Right hindlimb (tissue), 1 donor: ENCODE data around the gene KRT85.
"Not testable (repeated sequence)": the region's sequence is repeated elsewhere in the genome, so short reads cannot be mapped to it uniquely, and the experiment has no call there.

Experiments used
- DNase-seq: peaks from one replicate; pipeline ENCODE4 v3.0.0-alpha.2; 2018

Gene KRT85

DNA sequence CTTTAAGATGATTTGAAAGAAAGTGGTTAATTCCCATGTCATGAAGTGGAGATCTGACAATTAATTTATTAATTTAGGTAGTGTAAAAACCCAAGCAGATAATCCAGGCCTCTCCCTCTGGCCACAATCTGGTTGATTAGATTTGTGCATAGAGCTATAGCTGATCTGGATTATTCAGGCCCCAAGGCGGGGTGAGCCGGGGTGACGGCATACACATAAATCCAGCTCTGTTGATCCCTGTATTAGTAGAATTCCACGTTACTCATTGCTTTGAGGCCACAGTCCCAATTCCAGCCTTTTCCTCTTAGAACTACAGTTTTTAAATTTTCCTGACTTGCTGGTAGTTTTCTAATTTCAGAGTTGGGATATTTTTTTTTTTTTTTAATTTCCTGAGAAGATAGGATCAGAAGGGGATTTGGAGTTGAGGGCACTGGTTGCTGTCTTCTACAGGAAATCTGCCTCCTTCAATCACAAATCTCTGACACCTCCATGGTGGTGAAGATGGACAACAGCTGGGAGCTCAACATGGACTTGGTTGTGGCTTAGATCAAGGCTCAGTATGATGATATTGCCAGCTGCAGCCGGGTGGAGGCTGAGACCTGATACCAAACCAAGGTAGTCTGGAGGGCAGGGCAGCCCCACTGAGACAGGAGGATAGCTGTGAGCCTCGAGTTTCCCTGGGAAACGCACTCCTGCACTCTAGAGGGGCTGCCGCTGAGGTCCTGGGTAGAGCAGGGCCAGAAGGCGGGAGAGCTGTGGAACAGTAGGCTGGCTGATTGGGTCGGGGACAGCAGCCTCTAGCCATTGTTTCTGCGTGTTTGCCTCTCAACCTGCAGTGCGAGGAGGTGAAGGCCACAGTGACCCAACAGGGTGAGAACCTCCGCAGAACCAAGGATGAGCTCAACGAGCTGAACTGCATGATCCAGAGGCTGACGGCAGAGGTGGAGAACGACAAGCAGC is 19.4 kb downstream of the KRT85 start:
- DNase-seq, result peak; percentile 57

DNA sequence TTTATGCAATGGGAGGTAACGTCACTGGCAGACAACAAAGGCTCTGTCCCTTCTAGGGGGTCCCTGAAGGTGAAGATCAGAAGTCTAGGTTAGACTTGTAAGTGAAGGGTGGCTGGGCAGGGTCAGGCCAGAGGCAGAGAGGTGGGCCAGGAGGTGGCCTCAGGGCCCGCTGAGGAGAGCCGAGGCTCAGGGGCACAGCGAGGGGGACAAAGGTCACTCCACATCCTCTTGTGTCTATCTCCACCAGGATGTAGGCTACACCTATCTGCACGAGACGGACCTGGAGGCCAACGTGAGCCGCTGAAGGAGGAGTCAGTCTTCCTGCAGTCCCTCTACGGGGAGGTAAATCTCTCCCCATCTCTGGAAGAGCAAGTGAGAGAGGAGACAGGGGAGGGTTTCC is 20.3 kb downstream of the KRT85 start:
- no peak for DNase-seq

DNA sequence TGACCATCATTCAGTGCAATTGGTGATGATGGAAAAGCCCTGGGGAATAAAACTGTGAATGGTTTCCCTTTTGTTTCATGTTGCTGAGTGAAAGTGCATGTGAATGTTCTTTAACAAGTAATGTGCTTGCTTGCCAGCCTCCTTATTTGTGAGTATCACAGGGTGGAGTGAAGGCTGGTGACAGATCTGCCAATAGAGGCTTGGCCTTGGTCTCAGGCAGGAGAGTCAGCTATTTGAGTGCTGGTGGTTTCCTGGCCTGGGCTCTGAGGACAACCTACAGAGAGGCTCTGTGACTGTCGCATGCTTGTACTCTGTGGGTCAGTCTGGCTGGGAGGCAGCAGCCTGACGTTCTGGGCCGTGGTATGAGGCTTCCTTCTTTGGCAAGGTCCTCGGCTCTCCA is 20.7 kb downstream of the KRT85 start:
- no peak for DNase-seq

DNA sequence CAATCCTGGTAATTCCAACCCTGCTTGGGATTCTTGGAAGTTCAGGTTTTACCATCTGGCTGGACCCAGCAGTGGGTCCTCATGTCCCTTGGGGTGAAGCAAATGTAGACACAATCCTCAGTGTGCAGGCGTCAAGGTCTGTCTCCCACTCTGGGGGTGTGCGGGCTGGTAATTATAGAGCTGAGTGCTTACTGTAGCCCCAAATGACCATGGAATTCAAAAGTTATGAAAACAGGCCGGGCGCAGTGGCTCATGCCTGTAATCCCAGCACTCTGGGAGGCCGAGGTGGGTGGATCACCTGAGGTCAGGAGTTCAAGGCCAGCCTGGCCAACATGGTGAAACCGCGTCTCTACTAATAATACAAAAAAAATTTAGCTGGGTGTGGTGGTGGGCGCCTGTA is 22.2 kb downstream of the KRT85 start:
- not testable (repeated sequence) for DNase-seq

DNA sequence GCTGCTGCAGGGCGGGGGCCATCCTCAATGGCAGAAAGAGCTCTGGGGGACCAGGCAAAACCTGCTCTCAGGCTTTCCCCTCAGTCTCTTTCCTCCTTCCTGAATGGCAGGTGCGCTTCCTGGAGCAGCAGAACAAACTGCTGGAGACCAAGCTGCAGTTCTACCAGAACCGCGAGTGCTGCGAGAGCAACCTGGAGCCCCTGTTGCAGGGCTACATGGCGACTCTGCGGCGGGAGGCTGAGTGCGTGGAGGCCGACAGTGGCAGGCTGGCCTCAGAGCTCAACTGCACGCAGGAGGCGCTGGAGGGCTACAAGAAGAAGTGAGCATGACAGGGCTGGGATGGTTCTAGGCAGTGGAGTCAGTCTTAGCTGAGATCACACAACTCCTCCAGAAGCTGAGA is 23.2 kb downstream of the KRT85 start:
- no peak for DNase-seq

DNA sequence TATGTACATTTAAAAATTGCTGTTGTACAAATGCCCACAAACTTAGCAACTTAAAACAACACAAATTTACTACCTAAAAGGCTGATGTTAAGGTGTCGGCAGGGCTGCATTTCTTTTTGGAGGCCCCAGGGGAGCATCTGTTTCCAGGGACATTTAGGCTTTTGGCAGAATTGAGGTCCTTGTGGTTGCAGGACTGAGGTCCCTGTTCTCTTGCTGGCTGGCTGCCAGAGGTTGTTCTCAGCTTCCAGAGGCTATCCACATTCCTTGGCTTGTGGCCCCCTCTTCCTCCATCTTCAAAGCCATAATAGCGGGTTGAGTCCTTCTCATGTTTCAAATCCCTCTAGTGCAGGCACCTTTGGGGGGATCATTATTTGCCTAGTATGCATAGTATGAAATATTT is 23.7 kb downstream of the KRT85 start:
- no peak for DNase-seq

DNA sequence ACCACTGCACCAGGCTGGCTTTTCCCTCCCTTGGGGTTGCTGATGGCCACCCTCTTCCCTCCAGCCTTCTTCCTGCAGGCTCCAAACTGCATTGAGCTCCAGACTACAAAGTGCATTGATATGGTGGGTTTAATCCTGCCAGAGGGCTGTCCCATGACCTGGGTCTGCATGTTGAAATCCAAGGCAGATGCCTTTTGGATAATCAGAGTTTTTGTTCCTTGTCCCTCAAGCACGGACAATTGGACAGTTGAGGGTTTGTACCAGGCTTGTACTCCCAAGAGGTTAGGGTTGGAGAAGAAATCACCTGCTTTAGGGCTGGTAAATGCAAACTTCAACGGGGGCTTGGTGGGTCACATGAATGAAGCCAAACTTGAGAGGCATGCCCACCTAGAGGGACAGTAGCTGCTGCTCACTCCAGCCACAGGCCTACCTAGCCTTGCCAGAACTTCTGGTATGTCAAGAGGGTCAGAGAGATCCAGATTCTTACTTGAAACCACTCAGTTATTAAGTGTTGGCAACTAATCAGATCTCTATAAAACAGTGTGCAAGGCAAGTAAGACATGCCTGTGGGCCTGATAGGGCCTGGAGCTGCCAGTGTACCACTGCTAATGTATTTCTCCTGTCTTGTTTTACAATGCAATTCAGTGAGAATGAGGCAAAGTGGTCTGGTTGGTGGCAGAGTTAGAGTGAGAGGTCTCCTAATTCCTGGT is 24.3 kb downstream of the KRT85 start:
- no peak for DNase-seq

DNA sequence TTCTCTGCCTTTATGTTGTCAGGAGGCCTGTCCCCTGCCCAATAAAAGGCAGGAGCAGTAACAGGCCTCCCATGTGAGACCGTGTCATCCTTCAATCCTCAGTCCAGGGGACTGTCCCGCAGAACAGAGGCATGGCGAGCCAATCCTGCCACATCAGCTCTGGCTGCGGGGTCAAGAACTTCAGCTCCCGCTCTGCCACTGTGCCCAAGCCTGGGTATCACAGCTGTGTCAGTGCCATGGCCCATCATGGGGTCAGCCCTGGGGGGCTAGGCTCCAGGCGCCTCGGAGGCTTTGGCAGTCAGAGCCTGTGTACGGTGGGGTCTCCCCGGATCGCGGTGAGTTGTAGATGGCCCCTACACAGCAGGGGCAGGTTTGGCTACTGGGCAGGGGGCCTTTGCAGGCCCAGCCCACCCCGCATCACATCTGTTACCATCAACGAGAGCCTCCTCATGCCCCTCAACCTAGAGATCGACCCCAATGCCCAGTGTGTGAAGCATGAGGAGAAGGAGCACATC is 26.2 kb downstream of the KRT85 start:
- no peak for DNase-seq

DNA sequence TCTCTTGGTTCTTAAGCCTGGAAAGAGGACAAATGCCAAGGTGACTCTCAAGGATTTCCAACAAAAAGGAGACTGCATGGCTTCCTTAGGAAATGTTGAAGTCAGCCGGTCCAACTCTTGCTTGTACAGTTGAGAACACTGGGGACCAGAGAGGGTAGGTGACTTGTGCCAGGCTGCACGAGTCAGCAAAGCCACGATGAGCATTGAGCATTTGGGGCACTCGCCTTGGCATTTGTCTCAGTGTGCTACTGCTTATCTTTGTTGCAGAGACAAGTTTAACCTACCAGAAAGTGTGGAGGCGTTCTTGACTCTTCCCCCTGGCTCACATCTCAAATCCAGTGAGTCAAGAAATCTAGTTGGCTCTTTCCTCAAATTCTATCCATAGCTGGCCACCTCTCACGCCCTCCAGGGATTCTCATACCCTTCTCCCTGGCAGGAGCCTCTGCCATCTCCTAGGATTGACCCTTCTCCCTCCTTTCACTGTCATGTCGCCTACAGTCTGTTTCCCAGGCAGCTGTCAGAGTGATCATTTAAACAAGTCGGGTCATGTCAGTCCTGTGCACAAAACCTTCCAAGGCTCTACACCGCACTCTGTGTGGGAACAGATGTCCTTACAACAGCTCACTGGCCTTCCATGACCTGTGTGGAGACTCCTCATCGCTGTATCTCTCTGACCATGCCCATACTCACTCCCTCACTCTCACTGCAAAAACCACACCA is 28.9 kb downstream of the KRT85 start:
- DNase-seq, result no peak

DNA sequence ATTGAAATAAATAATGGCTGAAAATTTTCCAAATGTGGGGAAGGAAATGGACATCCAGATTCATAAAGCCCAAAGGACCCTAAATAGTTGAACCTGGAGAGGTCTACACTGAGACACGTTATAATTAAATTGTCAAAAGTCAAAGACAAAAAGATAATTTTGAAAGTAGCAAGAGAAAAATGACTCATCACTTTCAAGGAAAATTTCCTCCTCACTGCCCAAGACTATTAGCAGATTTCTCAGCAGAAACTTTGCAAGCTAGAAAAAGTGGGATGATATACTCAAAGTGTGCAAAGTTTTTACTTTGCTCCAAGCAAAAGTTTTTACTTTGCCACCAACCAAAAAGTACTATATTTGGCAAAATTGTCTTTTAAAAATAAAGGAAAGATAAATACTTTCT is 30.2 kb downstream of the KRT85 start:
- DNase-seq, result no peak

DNA sequence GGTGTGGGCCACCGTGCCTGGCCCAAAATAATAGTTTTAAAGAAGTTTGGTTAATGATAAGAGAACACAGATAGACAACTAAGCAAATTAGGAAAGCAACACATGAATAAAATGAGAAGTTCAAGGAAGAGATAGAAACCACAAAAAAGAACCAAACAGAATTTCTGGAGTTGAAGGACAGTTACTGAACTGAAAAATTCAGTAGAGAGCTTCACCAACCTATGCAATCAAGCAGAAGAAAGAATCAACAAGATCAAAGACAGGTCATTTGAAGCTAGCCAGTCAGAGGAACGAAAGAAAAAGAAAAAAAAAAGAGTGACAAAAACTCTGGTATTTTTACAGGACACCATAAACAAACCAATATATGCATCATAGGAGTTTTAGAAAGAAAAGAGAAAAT is 30.6 kb downstream of the KRT85 start:
- no peak for DNase-seq

DNA sequence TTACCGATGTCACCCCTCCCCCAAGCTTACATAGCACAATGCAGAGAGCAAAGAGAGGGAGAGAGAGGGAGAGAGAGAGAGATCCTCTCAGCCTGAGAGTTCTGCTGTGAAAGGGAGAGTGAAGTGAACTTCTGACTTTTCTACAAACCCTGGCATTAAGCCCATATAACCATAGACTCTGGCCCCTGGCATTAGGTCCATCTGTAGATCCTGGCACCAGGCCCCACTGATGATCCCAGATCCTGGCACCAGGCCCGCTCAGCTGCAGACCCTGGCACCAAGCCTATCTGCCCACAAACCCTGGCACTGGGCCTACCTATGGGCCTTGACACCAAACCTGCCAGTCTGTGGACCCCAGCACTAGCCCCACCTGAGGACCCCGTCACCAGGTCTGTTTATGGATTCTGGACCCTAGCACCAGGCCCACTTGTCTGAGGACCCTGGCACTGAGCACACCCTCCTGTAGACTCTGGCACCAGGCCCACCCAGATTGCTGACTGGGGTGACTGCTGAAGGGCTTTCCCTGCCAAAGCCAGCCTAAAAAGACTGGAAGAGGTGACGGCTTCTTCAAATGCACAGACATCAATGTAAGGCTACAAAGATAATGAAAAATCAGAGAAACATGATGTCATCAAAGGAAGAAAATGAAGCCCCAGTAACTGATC is 31.6 kb downstream of the KRT85 start:
- DNase-seq, result peak; percentile 38

DNA sequence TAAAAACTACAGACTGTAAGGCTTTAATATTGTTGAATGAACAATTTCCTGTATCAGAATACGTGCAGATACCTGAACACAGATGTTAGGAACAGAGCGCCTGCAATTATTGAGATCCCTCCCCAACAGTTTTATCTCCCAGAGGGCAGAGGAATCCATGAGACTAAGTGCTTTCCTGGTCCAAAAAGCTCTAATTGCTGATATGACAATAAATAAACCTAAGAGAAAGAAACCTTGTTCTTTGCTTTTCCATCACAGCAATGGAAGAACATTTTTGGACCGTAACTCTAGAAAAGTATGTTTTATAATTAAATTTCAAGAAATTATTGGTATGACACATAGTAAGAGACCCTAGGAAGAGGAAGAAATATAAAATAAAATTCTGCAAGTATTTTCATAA is 33.1 kb downstream of the KRT85 start:
- DNase-seq, result no peak

DNA sequence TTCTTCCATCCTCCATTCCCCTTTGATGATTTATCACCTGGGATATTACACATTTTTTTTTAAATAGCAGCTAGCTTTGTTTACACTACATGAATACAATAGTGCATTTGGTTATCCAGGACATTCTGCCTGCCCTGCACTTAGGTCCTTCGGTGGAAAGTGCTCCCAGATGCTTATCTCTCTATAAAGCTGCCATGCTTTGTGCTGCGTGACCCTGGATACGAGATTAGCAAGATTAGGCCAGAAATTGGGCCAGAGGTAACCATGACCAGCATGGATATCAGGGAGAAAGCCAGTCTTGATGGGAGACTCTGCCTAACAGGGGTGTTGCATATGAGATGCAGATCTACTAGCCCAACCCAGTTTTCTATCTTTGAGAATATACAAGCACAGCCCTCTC is 34.0 kb downstream of the KRT85 start:
- DNase-seq, result no peak

DNA sequence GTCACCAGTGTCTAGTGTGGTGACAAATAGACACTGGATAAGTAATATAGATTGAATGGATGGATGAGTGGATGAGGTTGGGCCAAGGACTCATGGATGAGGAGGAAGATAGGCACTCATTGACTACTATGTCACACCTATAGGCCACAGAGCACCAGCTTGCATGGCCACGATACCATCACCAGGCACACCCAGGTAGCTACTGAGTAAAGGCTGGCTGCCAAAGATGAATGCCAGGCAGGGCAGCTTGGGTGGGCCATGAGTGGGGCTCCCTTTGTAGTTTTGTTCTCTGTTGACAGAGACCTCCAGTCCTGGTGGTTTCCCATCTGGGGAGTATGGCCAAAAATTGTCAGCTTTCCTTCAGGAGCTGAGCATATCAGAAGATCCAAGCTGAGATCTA is 34.9 kb downstream of the KRT85 start:
- DNase-seq, result no peak

DNA sequence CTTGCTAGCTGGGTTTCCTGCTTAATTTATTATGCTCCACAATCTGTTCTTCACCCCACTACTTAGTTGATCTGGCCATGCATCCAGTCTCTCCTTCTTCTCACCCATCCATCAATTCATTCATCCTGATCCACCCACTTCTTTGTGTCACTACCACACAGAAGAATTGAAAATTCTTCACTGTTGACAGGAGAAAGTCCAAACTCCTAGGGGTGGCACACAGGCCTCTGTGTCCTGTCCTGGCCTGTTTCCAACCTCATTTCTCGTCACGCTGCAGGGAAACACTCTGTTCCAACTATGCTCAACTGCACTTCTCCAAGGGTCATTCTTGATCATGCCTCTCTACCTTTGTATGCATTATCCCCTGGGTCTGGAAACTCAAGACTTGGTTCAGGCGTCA is 35.4 kb downstream of the KRT85 start:
- DNase-seq, result no peak

DNA sequence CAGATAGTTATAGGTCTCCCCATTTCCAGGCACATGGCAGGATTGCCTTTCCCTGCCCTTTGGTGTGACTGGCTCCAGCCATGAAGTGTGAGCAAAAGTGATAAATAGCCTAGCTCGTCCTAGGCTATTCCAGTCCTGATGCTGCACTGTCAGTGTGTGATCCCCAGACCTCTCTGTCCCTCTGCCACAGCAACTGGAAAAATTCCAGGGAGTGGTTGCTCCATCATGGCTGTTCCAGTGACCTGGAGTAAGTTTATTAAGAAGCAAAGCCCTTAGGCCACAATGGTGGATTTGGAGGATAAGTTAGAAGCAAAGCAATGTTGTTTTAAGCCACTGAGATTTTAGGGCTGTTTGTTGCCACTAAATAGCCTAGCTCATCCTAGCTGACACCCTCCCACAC is 36.2 kb downstream of the KRT85 start:
- no peak for DNase-seq

DNA sequence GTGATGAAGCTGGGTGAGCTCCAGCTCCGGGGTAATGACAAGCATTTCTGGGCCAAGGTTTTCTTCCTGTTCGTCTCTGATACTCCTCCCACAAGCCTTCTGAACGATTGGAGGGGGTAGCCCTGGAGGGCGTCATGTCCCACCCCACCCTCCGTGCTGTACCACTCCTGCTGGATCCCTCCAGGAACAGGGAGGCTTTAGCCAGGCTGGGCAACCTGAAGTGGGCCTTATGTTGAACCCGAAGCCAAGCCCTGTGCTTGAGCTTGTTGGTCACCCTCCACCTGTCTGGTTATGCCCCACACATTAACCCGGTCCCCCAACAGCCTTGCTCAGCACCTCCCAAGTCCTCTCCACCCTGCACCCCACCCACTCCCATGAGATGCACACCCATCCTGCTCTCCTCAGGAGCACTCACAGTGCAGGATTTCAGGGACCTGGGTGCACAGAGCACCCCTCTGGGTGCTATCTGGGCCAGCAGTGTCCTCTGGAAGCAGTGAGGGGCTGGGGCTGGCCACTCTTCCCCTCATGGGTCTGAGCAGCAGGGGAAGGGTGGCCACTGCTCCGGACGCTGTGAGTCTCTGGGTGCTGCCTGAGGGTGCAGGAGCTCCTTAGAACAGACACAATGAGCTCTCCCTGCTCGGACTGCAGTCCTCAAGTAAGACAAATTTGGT is 39.3 kb downstream of the KRT85 start:
- DNase-seq, result no peak

DNA sequence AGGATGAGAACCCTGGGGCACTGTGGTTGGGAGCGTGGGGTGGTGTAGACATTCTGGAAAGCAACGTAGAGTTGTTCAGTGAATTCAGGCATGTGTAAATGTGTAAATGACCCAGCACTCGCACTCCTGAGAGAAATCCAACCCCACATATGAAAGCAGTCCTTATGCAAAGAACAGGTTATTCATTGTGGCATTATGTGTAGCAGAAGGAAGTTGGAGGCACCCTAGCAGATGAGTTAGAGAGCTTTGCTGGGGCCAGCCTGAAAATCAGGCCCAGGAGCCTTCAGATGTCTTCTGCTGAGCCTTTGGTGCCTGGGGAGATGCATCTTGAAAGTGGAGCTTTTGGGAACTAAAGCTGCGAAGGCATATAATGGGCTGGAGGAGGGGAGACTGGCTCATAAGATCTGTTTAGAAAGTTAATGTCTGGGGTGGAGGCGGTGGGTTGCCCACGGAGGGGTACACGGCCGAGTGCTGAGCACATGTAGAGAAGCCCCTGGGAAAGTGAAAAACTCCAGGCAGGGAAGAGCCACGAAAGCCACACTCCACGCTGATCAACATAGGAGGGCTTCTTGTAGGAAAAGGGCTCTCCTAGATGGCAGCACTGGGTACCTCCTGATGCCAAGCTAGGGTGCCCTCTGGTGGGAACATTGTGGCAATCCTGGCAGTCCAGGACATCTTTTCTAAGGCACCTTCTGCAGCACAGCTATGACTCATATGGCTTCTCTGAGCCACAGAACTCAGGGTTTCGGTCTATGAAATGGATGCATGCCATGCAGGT is 40.0 kb downstream of the KRT85 start:
- DNase-seq, result peak; percentile 54

DNA sequence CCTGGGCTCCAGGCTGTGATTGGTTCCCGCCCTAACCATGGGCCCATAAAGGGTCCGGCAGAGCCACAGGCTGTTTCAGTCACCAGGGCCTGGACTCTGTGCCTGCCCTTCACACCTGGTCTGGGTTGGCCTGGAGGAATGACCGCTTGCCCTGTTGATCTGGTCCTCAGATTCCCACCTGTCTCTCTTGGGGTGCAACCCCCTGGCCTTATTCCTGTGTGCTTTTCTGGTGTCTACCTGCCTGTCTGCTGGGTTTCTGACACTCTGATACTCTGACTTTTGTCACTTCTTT is 43.2 kb downstream of the KRT85 start:
- no peak for DNase-seq

DNA sequence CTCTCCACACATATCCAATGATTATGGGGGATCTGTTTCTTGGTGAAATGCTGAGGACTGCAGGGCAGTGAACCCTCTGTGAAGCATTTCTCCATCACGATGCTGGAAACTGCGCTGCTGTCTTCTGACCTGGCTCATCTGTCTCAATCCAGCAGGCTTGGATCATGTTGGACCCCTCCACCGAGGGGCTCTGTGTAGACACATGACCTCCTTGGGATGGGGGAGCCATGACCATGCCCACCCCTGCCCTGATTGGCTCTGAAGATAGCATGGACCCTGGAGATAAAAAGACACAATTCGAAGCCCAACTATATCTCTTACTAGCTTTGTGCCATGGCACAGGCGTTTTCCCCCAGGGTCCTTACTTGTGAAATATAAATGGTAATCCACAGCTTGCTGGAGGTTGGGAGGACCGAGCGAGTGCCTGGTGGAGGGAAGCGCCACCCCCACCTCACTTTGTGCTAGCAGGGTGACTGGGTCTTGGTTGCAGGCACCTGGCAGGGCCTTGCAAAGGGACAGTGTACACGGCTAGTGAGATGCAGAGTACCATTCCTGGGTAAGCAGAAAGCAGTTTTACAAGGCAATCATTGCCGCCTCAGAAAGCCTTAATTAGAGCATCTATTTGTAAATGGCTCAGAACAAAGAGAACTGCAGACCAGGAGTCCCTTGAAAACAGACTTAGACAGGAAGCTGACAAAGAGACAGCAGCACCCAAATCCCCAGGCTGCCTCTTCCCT is 43.7 kb downstream of the KRT85 start:
- DNase-seq, result no peak
